A549 treated with DMSO at 1 μM for 4 hours (cell line): ENCODE results near the gene SLFN12L. TPM values are rescaled to one million over a fixed set of nuclear protein-coding genes. Genes with fewer than 3 reads are reported as not detected.

Experiments
- total RNA-seq: library from RNA; stranded (reverse); fragments of 200-300 nt; extraction: Qiagen RNA extraction; gene quantifications from 5 replicates; pipeline ENCODE4 v1.2.3, GENCODE V29; 2022; ENCODE audit warnings: low read depth

Gene SLFN12L
- 0.02 to 0.06 TPM in 2 of 5 replicates, not detected in the others for total RNA-seq

GRCh38 chr17:35537601-35538141 is at the start of gene SLFN12L:
Gene SLFN12L (minus strand): TSS chr17:35537678. CDS start chr17:35522364, 15,314 bp downstream.

GRCh38 chr17:35578197-35578928 is 40.9 kb upstream of the SLFN12L start, which contains the start of gene PEX12:
Gene PEX12 (minus strand): TSS chr17:35578571. CDS start chr17:35578021, 550 bp downstream.

GRCh38 chr17:35560703-35561102 is 23.2 kb upstream of the SLFN12L start, which contains the start of gene SLFN14:
Gene SLFN14 (minus strand): TSS chr17:35560819. CDS start chr17:35558062, 2,757 bp downstream.

GRCh38 chr17:35448214-35448898 is 89.1 kb downstream of the SLFN12L start, which contains the start of gene SLFN13:
Gene SLFN13 (minus strand): TSS chr17:35448766. CDS start chr17:35445680, 3,086 bp downstream.

GRCh38 chr17:35432176-35433074 is 105.1 kb downstream of the SLFN12L start, which contains the start of gene SLFN12:
Gene SLFN12 (minus strand): TSS chr17:35432500. CDS start chr17:35423028, 9,472 bp downstream.

Other genes starting within 250 kb of the SLFN12L start
- gene SLFN11, start 164.1 kb downstream of the SLFN12L start, total RNA-seq: 5.7 to 8.6 TPM (median 6.4 TPM) in 5 replicates
- gene SLFN12, start 105.2 kb downstream of the SLFN12L start, total RNA-seq: 0.12 to 0.21 TPM (median 0.20 TPM) in 3 of 5 replicates, not detected in the others
- gene SLFN13, start 88.9 kb downstream of the SLFN12L start, total RNA-seq: 3.8 to 6.0 TPM (median 5.0 TPM) in 5 replicates
- not detected in 5 replicates for gene SLFN14, start 23.1 kb upstream of the SLFN12L start, total RNA-seq
- 6.0 to 9.2 TPM (median 8.3 TPM) in 5 replicates for gene PEX12, start 40.9 kb upstream of the SLFN12L start, total RNA-seq
- gene AP2B1, start 49.6 kb upstream of the SLFN12L start, total RNA-seq: 137 to 161 TPM (median 156 TPM) in 5 replicates
- 0.06 to 0.13 TPM (median 0.10 TPM) in 4 of 5 replicates, not detected in the other for gene RASL10B, start 194.0 kb upstream of the SLFN12L start, total RNA-seq
- 0.03 to 0.13 TPM (median 0.07 TPM) in 5 replicates for gene GAS2L2, start 215.6 kb upstream of the SLFN12L start, total RNA-seq
- 0.16 to 0.30 TPM (median 0.24 TPM) in 5 replicates for gene C17orf50, start 223.2 kb upstream of the SLFN12L start, total RNA-seq